ENCODE results near the gene PSMB7. TPM values are rescaled to one million over a fixed set of nuclear protein-coding genes. Genes with fewer than 3 reads are reported as not detected.

The PSMB7 gene
- total and polyA plus RNA-seq, 2 of the 13 experiments (the other 11 are each of a cell fraction or from before 2014, with no cell fraction given): 259 to 291 TPM

- TF ChIP-seq POLR2AphosphoS2 (IDR thresholded peaks at IDR 0.05; ENCODE audit: low read depth, low read length) (no peak), ZMYM3 (CRISPR knock-in tag; IDR thresholded peaks at IDR 0.05) (peak; percentile 54; the same call in 1 of the 2 replicates), ZNF441 (CRISPR knock-in tag; IDR thresholded peaks at IDR 0.05; ENCODE audit: borderline replicate concordance) (0 out of 2 replicates have a peak, but pooled peaks have one; percentile 42), AHR (CRISPR knock-in tag; IDR thresholded peaks at IDR 0.05) (no peak; the same call in 1 of the 2 replicates), CHD2 (IDR thresholded peaks at IDR 0.05; ENCODE audit: low read depth, low read length) (no peak), MTF2 (CRISPR knock-in tag; IDR thresholded peaks at IDR 0.05; ENCODE audit: borderline replicate concordance) (no peak), HDAC2 (CRISPR knock-in tag; IDR thresholded peaks at IDR 0.05) (peak; percentile 96), NFKB2 (CRISPR knock-in tag; IDR thresholded peaks at IDR 0.05; ENCODE audit: borderline replicate concordance) (no peak), ASH2L (IDR thresholded peaks at IDR 0.05; ENCODE audit: insufficient read length, low read depth, low read length) (peak; percentile 70), ZSCAN9 (CRISPR knock-in tag; IDR thresholded peaks at IDR 0.05; ENCODE audit: borderline replicate concordance) (peak; percentile 90), EEA1 (CRISPR knock-in tag; IDR thresholded peaks at IDR 0.05; ENCODE audit: borderline replicate concordance) (no peak), RBAK (CRISPR knock-in tag; IDR thresholded peaks at IDR 0.05) (no peak), SNAPC2 (CRISPR knock-in tag; IDR thresholded peaks at IDR 0.05) (peak; percentile 55; the same call in 1 of the 2 replicates), MAFF (IDR thresholded peaks at IDR 0.05; ENCODE audit: low read depth, low read length) (no peak), ZNF350 (CRISPR knock-in tag; IDR thresholded peaks at IDR 0.05; ENCODE audit: borderline replicate concordance, low read depth) (no peak), TBL1XR1 (IDR thresholded peaks at IDR 0.05; ENCODE audit: borderline replicate concordance, low read length, partially characterized antibody) (peak; percentile 48), ZNF816 (CRISPR knock-in tag; IDR thresholded peaks at IDR 0.05; ENCODE audit: borderline replicate concordance) (peak; percentile 50; the same call in 1 of the 2 replicates), ZFP37 (CRISPR knock-in tag; IDR thresholded peaks at IDR 0.05; ENCODE audit: borderline replicate concordance) (0 out of 2 replicates have a peak, but pooled peaks have one; percentile 48), ZNF101 (CRISPR knock-in tag; IDR thresholded peaks at IDR 0.05; ENCODE audit: borderline replicate concordance, low read depth) (no peak), DZIP1 (CRISPR knock-in tag; IDR thresholded peaks at IDR 0.05) (no peak), TRAFD1 (CRISPR knock-in tag; IDR thresholded peaks at IDR 0.05; ENCODE audit: borderline replicate concordance) (no peak), ZNF777 (CRISPR knock-in tag; IDR thresholded peaks at IDR 0.05) (no peak), FOXC1 (CRISPR knock-in tag; IDR thresholded peaks at IDR 0.05; ENCODE audit: borderline replicate concordance) (no peak), ZNF563 (CRISPR knock-in tag; IDR thresholded peaks at IDR 0.05) (no peak), PRPF4 (IDR thresholded peaks at IDR 0.05; ENCODE audit: low read depth, low read length, poor library complexity, severe bottlenecking) (no peak), PATZ1 (CRISPR knock-in tag; IDR thresholded peaks at IDR 0.05) (peak; percentile 68; the same call in 1 of the 2 replicates)
Observed at GRCh38 chr9:124386201-124386600, 29.0 kb downstream of the PSMB7 start (continued).
